GM18517 (cell line): ENCODE results near the gene CLDN25.

Source experiments
- ATAC-seq: cut with Tn5 transposase; IDR thresholded peaks from one replicate; pipeline ENCODE4 v1.9.1; 2021; ENCODE audit warnings: mild to moderate bottlenecking, moderate library complexity; ENCODE audit not compliant: unreplicated experiment

Gene CLDN25

DNA sequence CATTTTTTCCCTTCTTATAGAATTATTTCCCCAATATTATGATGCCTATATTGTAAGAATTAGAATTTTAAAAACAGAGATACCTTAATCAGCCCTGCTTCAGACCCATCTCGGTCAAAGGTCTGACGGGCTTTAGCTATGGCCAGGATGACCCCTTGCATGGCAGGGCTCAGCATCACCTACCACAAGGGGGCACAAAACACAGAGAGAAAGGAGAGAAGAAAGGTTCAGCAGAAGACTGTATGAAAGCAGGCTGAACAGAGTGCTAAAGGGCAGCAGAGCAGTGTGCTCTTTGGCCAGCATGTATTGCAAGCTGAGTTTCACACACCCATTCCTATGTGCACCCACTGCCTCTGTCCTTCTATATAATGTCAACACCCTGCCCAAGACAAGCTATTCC, 26.8 kb downstream of the CLDN25 start:
- ATAC-seq: peak; percentile 65

DNA sequence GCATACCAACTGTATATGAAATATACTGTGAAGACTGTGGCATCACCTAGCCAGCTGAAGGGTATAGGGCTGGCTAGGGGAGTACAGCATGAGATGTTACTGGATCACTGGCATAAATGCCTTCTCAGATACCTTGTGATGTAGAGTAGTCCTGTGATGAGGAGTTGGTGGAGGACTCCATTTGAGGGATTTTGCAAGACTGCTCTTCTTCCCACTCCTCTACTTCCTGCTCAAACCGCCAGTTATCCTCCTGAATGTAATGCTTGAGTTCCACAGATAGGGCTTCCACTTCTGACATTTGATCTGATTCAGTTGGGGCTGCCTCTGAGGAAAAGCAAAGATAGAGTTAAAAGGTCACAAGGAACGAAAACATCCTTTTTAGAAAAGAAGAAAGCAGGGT, 29.3 kb downstream of the CLDN25 start:
- ATAC-seq: no peak

DNA sequence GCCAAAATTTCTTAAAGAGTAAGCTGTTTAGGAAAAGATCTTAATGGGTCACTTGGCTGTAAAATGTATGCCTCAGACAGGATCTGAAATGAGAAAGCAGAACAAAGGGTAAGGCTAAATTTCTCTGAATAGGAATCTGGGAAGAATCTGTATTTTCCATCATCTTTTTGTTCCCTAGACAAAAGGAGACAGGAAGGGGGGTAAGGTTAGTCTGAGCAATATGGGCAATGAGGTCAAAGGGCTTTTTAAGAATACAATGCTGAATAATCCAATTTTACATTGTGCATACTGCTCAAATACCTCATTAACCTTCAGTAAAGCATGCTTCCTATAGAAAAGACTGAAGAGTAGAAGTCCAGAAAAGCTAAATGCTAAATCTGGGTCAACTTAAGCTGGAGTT, 34.6 kb downstream of the CLDN25 start:
- no peak for ATAC-seq

DNA sequence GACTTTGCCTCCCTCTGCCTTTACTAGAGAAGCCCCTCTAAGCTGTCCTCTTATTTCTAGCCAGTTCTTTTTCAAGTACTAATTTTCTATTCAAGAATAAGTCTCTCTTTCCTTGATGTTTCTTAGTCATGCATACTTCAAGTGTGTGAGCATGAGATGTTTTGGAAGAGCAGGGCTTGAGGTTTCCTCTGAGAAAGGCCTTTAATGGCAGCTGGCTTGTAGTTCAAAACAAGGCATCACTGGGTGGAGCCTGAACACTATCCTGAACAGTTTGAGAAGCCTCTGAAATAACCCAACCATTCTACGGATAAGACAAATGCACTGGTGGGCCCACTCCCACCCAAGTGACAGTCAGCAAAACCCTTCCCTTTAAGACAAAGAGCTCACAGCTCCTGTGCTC, 37.6 kb downstream of the CLDN25 start:
- ATAC-seq: no peak

DNA sequence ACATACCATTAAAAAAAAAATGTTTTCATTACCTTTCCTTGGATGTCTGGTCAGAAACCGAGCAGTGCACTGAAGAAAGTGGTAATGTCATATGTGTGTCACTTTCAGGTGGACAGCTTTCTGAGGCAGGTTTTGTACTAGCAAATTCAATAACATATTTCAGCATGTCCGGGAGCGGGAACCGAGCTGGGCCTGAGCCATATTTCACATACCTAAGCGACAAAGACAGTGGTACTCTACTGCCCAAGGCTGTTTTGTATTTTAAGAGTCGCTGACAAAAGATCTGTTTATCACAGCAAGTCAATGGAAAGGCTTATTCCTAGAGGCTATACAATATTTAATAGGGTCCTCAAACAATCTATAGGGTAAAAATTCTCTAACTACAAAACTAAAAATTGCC, 38.0 kb downstream of the CLDN25 start:
- no peak for ATAC-seq

DNA sequence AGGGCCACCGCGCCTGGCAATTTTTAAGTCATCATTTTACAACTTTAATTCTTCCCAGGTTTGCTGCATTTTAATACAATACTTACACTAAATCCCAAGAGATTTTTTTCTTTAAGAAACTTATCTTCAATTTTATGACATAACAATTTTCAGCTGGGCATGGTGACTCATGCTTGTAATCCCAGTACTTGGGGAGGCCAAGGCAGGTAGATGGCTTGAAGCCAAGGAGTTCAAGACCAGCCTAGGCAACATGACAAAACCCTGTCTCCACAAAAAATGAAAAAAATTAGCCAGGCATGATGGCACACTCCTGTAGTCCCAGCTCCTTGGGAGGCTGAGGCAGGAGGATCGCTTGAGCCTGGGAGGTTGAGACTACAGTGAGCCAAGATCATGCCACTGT, 38.8 kb downstream of the CLDN25 start:
- no peak for ATAC-seq

DNA sequence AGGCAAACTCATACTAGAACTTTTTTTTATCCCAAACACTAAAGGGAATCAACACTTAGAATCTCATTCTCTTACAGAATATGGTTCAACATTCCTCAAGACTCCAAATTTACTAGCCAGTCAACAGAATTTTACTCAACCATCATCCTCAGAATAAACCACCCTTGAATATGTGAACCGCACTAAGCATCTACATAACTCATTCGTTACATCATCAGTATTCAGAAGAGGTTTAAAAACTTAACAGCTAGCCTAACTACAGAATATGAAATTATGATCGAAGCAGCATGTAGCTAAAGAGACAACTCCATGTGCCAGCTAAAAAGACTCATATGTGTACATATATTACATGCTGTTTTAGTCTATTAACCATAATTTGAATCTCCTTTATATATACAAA, 47.9 kb downstream of the CLDN25 start:
- no peak for ATAC-seq

DNA sequence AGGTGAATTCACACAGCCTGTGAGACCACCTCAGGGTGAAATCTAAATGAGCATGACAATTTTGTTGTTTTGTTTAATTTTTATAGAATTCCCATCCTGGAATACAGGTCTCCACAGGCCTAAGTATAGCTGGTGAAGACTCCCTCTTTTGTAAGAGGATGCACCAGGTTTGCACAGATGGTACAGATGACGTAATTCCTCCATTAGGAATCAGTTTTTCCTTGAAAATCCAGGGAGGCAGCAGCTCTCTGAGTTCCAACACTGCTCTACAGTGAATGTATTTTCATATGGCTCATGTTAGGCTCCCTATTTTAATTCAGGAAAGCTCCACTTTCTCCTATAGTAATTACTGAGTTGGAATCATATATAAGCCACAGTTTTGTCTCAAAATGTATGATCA, 48.6 kb downstream of the CLDN25 start:
- no peak for ATAC-seq

DNA sequence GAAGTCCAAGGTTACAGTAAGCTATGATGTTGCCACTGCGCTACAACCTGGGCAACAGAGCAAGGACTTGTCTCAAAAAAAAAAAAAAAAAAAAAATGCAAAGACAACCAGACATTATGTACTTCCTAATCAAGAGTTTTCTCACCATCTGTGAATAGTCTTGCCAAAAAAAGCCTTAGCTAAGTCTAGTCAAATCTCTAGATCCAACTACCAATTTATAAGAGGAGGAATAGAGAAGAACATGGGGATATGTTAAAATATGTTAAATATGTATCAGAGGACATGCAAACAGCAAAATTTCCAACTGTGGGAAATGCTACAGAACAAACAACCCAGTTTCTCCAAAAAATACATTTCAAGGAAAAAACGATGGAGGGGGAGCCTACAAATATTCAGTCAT, 50.2 kb downstream of the CLDN25 start:
- ATAC-seq: no peak
